HepG2 (cell line): Measurements from ENCODE around the gene CAPN7.

Source experiments
- FIP1L1 ChIP-seq: fragments of 200-400 bp; formaldehyde crosslinking; IDR thresholded peaks from 2 replicates; pipeline ENCODE4 v1.6.1; 2018; ENCODE audit warnings: low read depth, mild to moderate bottlenecking, low read length, moderate library complexity, borderline replicate concordance; ENCODE audit not compliant: insufficient read depth
- PHF8 ChIP-seq: sonication (generic); formaldehyde crosslinking; IDR thresholded peaks from 2 replicates; pipeline ENCODE4 v1.5.0; 2020; ENCODE audit warnings: missing genetic modification reagents
- TF ChIP-seq, protein P1 (sequence below): sonication (generic); formaldehyde crosslinking; IDR thresholded peaks from 2 replicates; pipeline ENCODE4 v1.5.0; 2020; ENCODE audit warnings: mild to moderate bottlenecking, missing genetic modification reagents, moderate library complexity

DNA sequence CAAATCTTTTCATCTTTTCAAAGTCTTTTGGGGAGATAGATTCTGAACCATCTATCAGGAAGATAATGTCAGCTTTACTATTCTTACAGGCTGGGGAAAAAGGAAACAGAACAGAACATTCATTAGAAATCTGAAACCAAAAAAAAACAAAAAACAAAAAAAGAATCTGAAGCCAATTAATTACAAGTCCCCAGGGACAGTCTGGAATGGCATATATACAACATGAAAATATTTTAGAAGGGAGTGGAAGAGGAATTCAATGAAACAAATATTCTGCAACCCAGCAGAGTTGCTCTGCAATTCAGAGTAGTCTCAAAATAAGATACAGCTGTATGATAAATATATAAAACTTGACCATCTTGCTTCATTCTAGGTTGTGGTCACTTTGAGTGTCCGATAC lies 41.7 kb upstream of the CAPN7 start:
- TF ChIP-seq, protein P1, sequence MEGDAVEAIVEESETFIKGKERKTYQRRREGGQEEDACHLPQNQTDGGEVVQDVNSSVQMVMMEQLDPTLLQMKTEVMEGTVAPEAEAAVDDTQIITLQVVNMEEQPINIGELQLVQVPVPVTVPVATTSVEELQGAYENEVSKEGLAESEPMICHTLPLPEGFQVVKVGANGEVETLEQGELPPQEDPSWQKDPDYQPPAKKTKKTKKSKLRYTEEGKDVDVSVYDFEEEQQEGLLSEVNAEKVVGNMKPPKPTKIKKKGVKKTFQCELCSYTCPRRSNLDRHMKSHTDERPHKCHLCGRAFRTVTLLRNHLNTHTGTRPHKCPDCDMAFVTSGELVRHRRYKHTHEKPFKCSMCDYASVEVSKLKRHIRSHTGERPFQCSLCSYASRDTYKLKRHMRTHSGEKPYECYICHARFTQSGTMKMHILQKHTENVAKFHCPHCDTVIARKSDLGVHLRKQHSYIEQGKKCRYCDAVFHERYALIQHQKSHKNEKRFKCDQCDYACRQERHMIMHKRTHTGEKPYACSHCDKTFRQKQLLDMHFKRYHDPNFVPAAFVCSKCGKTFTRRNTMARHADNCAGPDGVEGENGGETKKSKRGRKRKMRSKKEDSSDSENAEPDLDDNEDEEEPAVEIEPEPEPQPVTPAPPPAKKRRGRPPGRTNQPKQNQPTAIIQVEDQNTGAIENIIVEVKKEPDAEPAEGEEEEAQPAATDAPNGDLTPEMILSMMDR (CRISPR knock-in tag), result no peak
- TF ChIP-seq FIP1L1, result no peak
- no peak for TF ChIP-seq PHF8 (CRISPR knock-in tag)
